Measurements from ENCODE around the gene PARN. TPM values are rescaled to one million over a fixed set of nuclear protein-coding genes. Genes with fewer than 3 reads are reported as not detected.
"Not testable (repeated sequence)": the region's sequence is repeated elsewhere in the genome, so short reads cannot be mapped to it uniquely, and the experiment has no call there.

PARN gene
- total RNA-seq, 2 donors from 2014 or later, result 24.3 to 29.8 TPM

DNA sequence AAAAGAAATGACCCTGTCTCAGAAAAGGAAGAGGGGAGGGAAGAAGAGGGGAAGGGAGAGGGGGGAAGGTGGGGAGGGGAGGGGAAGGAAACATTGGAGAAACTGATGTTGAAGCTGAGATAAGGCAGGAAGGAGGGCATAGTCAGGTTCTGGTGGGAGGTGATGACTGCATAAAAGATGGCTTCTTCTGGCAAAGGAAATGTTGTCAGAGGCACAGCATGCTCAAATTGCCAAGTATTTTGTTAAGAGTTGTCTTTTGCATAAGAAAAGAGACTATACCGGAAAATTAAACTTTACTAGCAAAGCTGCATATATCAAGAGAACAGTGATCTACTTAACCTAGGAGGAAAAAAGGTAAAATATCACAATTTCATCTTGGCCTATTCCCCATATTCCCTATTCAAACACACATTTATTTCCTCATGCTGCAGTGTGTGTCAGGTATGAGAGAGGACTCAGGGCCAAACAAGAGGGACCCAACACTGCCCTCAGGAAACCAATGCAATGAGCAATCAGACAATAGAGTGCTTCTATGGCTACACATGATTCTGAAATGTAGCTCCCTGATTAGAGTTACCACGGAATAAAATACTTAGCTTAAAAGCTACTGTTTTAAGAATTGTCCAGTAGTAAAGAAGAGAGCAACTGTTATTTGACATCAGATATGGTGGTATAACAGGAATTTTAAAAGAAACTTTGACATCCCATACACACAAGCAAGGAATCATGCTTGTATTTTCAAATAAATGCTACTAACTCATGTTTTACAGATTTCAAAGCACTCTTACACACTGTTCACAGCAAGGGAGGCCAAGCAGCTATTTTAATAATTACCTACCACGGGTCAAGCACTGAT, 80.9 kb downstream of the PARN start:
- peak; percentile 36 for ATAC-seq

GRCh38 chr16:14545346-14545884, 84.6 kb downstream of the PARN start:
- DNase-seq (no peak), ATAC-seq (no peak)
- intact Hi-C loops (cut with DNase I, micrococcal nuclease), result no loop called here

More for the DNA sequence above, 80.9 kb downstream of the PARN start:
- intact Hi-C loops (cut with DNase I, micrococcal nuclease), result no loop called here
- no peak for DNase-seq

DNA sequence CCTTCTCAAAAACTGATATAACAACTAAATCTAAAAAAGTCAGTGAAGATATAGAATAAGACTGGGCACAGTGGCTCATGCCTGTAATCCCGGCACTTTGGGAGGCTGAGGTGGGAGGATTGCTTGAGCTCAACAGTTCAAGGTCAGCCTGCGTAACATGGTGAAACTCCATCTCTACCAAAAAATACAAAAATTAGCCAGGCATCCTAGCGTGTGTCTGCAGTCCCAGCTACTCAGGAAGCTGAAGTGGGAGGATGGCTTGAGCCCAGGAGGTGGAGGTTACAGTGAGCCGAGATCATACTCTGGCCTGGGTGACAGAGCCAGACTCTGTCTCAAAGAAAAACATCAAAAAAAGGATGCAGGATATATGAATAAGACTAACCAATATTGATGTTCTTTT, 85.2 kb downstream of the PARN start:
- DNase-seq; intact Hi-C loops (cut with DNase I, micrococcal nuclease); ATAC-seq: not testable (repeated sequence)

- intact Hi-C loops (cut with DNase I, micrococcal nuclease), result no loop called here
- ATAC-seq (no peak), DNase-seq (no peak)
These were observed 90.4 kb downstream of the PARN start for GRCh38 chr16:14539631-14540030.

- no peak for ATAC-seq
- no peak for DNase-seq
- intact Hi-C loops (cut with DNase I, micrococcal nuclease), result no loop called here
These were observed 90.9 kb downstream of the PARN start for GRCh38 chr16:14539156-14539555.

GRCh38 chr16:14538604-14539003, 91.5 kb downstream of the PARN start:
- ATAC-seq, result no peak
- DNase-seq, result no peak

DNA sequence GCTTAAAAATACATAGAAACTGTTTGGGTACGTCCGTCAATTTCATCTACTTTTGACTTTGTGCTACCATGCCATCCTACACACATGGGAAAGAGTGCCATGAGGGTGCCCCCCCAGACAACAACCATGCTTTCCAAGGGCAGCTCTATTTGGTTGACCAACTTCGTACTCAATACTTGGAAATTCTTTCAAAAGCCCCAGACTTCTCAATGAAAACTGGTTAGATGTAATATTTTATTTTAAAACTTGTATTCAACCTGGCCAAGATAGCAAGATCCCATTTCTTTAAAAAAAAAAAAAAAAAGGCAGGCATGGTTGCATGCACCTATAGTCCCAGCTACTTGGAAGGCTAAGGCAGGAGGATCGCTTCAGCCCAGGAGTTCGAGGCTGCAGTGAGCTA, 98.4 kb downstream of the PARN start:
- no peak for ATAC-seq
- intact Hi-C loops (cut with DNase I, micrococcal nuclease), result no loop called here
- no peak for DNase-seq

More at GRCh38 chr16:14538604-14539003, 91.5 kb downstream of the PARN start:
- intact Hi-C loops (cut with DNase I, micrococcal nuclease), result no loop called here

GRCh38 chr16:14531101-14531500, 99.0 kb downstream of the PARN start:
- no peak for DNase-seq
- no peak for ATAC-seq
- intact Hi-C loops (cut with DNase I, micrococcal nuclease), result no loop called here

DNA sequence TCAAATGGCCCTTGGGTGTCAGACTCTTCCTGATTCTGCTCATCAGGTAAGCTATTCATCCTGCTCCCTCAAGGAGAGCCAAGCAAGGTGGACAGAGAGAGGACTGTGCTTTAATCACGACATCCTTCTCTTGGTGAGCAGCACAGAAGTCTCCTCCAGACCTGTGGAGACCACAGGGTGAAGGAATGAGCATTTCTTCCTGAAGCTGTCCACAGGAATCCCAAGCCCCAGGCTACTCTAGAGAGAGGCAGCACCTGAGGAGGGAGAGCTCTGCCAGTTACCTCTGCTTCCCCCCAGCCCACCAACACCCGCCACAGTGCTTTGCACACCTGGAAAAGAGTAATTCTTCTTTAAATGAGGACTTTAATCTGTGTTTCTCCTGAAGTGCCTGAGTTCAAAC, 100.0 kb downstream of the PARN start:
- DNase-seq (no peak), ATAC-seq (no peak)
- intact Hi-C loops (cut with DNase I, micrococcal nuclease), result no loop called here

- peak; percentile 59 to 64 for DNase-seq
- peak; percentile 93 for ATAC-seq
- intact Hi-C loops (cut with DNase I, micrococcal nuclease), result loop anchor here in 1 of 2 donors (5.0 kb wide), 3 partner anchors 227 to 607 kb away; partner anchors contain the start of gene ERCC4
These were observed 100.9 kb downstream of the PARN start for GRCh38 chr16:14529010-14529669.

DNA sequence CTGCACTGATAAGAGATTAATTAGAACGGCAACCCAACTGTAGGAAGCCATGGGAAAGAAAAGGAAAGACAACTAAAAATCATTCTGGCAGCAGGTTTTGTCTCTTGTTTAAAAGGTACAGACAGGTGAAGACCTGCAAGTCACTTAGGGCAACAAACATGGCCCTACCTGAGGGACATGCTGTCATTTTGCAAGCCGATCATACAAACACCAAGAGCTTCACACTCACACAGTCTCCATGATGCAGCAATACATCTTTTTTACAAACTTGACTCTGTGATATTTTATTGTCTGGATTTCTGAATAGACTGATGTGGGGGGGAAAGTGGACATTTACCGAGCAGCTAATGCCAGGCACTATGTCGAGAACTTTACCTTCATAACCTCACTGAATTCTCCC, 101.8 kb downstream of the PARN start:
- intact Hi-C loops (cut with DNase I, micrococcal nuclease), result loop anchor here in 1 of 2 donors (5.0 kb wide), 3 partner anchors 226 to 606 kb away; partner anchors contain the start of gene ERCC4
- no peak for DNase-seq
- no peak for ATAC-seq

- no peak for ATAC-seq
- intact Hi-C loops (cut with DNase I, micrococcal nuclease), result loop anchor here in 1 of 2 donors (5.0 kb wide), 3 partner anchors 225 to 605 kb away; partner anchors contain the start of gene ERCC4
- no peak for DNase-seq
These were observed 102.5 kb downstream of the PARN start for GRCh38 chr16:14527411-14528044.

DNA sequence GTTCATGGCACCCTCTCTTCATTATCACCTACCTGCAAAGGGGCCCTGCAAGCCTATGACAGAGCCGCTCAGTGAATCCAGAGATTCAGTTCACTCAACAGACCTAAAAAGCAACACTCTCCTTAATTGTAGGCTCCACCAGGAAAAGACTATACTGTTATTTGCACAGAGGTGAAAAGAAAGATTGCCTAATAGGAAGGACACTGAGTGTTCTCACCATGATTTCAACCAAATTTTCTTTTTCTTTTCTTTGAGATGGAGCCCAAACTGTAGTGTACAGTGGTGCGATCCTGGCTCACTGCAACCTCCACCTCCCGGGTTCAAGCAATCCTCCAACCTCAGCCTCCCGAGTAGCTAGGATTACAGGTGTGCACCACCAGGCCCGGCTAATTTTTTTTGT, 104.5 kb downstream of the PARN start:
- no peak for DNase-seq
- intact Hi-C loops (cut with DNase I, micrococcal nuclease), result loop anchor here in 1 of 2 donors (5.0 kb wide), 3 partner anchors 223 to 603 kb away; partner anchors contain the start of gene ERCC4
- no peak for ATAC-seq

DNA sequence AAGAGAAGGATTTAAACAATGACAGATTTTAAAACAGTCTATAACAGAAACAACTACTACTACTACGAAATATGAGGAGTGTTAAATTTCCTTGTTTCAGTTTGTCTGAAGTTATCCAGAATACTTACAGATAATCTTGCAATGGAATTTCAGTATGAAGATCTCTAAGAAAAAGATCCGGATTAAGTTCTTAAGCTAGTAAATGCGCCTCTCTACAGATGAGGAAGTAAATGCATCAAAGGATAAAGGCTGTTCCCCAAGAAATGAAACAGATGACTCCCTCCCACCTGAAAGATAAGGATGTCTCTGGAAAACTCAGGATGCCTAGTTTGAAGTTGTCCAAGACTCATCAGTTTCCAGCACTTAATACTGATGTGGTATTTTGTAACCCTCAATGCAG, 105.1 kb downstream of the PARN start:
- DNase-seq, result no peak
- intact Hi-C loops (cut with DNase I, micrococcal nuclease), result loop anchor here in 1 of 2 donors (5.0 kb wide), 3 partner anchors 223 to 603 kb away; partner anchors contain the start of gene ERCC4
- no peak for ATAC-seq

- intact Hi-C loops (cut with DNase I, micrococcal nuclease), result no loop called here
- ATAC-seq (no peak), DNase-seq (no peak)
These were observed 106.4 kb downstream of the PARN start for GRCh38 chr16:14523632-14524031.

GRCh38 chr16:14522671-14523070, 107.4 kb downstream of the PARN start:
- no peak for ATAC-seq
- DNase-seq, result no peak
- intact Hi-C loops (cut with DNase I, micrococcal nuclease), result no loop called here

DNA sequence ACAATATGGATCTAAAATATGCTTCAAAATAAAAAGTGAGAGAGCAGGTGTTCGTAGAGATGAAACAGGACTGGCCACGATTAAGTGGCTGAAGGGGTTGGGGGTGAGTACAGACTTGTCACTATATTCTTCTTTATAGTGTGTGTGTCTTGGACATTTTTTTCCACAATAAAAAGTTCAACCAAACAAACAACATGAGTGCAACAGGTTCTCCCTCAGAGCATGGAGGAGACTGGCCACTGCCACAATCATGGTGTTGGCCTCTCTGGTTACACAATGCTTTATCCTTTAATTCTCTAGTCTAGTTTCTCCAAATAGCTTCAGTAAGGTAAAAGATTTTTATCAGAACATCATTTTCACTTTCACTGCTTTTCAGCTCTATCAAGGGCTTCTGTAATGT, 109.3 kb downstream of the PARN start:
- intact Hi-C loops (cut with DNase I, micrococcal nuclease), result no loop called here
- DNase-seq, result no peak
- ATAC-seq, result no peak

DNA sequence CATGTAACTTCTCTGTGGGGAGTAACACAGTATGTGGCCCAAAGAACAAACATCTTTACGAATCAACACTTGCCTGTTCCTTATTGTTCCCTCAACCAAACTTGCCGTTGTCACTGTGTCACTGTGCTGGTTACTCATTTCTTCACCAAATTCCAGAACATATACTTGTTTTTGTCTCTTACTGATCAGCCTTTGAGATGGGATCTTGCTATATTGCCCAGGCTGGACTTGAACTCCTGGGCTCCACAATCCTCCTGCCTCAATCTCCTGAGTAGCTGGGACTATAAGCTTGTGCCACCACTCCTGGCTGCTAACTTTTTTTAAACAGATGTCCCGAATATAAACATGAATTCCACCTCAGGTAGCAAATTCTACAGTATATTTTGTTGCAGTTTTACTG, 115.1 kb downstream of the PARN start:
- ATAC-seq, result no peak
- intact Hi-C loops (cut with DNase I, micrococcal nuclease), result no loop called here
- no peak for DNase-seq
